PFSK-1 (cell line): ENCODE data around the gene PTPN14.

Experiments used
- POLR2AphosphoS5 ChIP-seq: IDR thresholded peaks from 2 replicates; pipeline ENCODE4 v1.6.1; 2012; ENCODE audit warnings: low read depth, mild to moderate bottlenecking, control low read depth, low read length, moderate library complexity
- SIN3A ChIP-seq: IDR thresholded peaks from 2 replicates; pipeline ENCODE4 v1.6.1; 2012; ENCODE audit warnings: mild to moderate bottlenecking, low read length, moderate library complexity, borderline replicate concordance; ENCODE audit not compliant: insufficient read depth

- no peak for TF ChIP-seq POLR2AphosphoS5
- TF ChIP-seq SIN3A = no peak
Measured at GRCh38 chr1:214440219-214440965, 111.0 kb downstream of the PTPN14 start.
